Endothelial cell of umbilical vein (primary cell): ENCODE results near the gene DRD4. TPM values are rescaled to one million over a fixed set of nuclear protein-coding genes. Genes with fewer than 3 reads are reported as not detected.
A peak's percentile ranks its signal among the peaks of the same experiment; 100 is the strongest.

Experiments
- BruUV-seq: library from RNA; stranded (reverse); fragments of 400-500 nt; replicated peaks from 2 replicates; lab custom pipeline; 2021; lab: Mats Ljungman, UMichigan
- CTCF ChIA-PET: fragments of 300-600, 350-600 bp; sonication (Branson Sonifier 250); formaldehyde crosslinking; loops from one replicate; lab custom pipeline; 2021; ENCODE audit warnings: antibody characterized with exemption, inconsistent platforms; lab: Charles Lee
- POLR2A ChIA-PET: fragments of 300-600, 350-600 bp; sonication (Branson Sonifier 250); formaldehyde crosslinking; loops from one replicate; lab custom pipeline; 2021; ENCODE audit warnings: antibody characterized with exemption, inconsistent platforms; lab: Charles Lee
- DNase-seq: peaks from one replicate; pipeline ENCODE4 v3.0.0-alpha.2; 2011; ENCODE audit warnings: low read depth, low spot score
- FAIRE-seq: peaks from 2 replicates; lab custom pipeline; 2011; peaks lifted over from hg19 to GRCh38; lab: Jason Lieb, UNC
- H2AFZ ChIP-seq: 2 replicates; pipeline ENCODE4 v1.6.0; 2012; ENCODE audit warnings: low read depth, low read length, control low read depth, inconsistent platforms
- H3K27ac ChIP-seq: 2 replicates; pipeline ENCODE4 v1.5.1; 2011; ENCODE audit warnings: low read depth, mild to moderate bottlenecking, control low read depth, low read length, moderate library complexity; ENCODE audit not compliant: insufficient read depth
- H3K27me3 ChIP-seq, 2 experiments: 2 replicates each; pipeline versions ENCODE4 v1.6.0 to v1.6.1; 2011; ENCODE audit warnings: low read length in 2 of 2, mixed read lengths in 1 of 2; ENCODE audit not compliant: control insufficient read depth in 2 of 2, insufficient read depth in 2 of 2
- H3K36me3 ChIP-seq, 2 experiments: 2 replicates in 1 of 2; 3 replicates in 1 of 2; pipeline ENCODE4 v1.5.1; 2011; ENCODE audit warnings: low read length in 2 of 2, mild to moderate bottlenecking in 1 of 2, moderate library complexity in 1 of 2; ENCODE audit not compliant: control insufficient read depth in 2 of 2, insufficient read depth in 2 of 2; ENCODE audit errors: extremely low read depth in 1 of 2
- H3K4me1 ChIP-seq: 3 replicates; pipeline ENCODE4 v1.5.1; 2011; ENCODE audit warnings: mild to moderate bottlenecking, low read length; ENCODE audit not compliant: control insufficient read depth, insufficient read depth; ENCODE audit errors: extremely low read depth
- H3K4me2 ChIP-seq: 2 replicates; pipeline ENCODE4 v1.6.1; 2011; ENCODE audit warnings: low read length, control low read depth, mixed read lengths; ENCODE audit not compliant: insufficient read depth
- H3K4me3 ChIP-seq, 3 experiments: fragments of 200-600 bp in 1 of 3; sonication (generic), shearing (Covaris generic) in 1 of 3; replicated peaks in 1 of 3; 2 replicates each; pipeline ENCODE4 v1.5.1; 2011 to 2016; ENCODE audit warnings: control low read depth in 3 of 3, low read length in 3 of 3, mild to moderate bottlenecking in 2 of 3, inconsistent platforms in 1 of 3, low read depth in 1 of 3, moderate library complexity in 1 of 3; ENCODE audit not compliant: insufficient read depth in 1 of 3
- H3K79me2 ChIP-seq: 2 replicates; pipeline ENCODE4 v1.6.0; 2012; ENCODE audit warnings: low read length, inconsistent platforms; ENCODE audit not compliant: control insufficient read depth, insufficient read depth
- H3K9ac ChIP-seq: replicated peaks from 2 replicates; pipeline ENCODE3; 2011; ENCODE audit warnings: low read length, control low read depth; ENCODE audit not compliant: insufficient read depth; ENCODE audit errors: extremely low read depth
- H3K9me1 ChIP-seq: replicated peaks from 3 replicates; pipeline ENCODE4 v1.6.0; 2011; ENCODE audit warnings: mild to moderate bottlenecking, low read length; ENCODE audit not compliant: control insufficient read depth, insufficient read depth; ENCODE audit errors: extremely low read depth
- H3K9me3 ChIP-seq: replicated peaks from 2 replicates; pipeline ENCODE4 v1.5.1; 2012; ENCODE audit warnings: low read length, inconsistent platforms; ENCODE audit not compliant: control insufficient read depth, insufficient read depth
- H4K20me1 ChIP-seq: replicated peaks from 2 replicates; pipeline ENCODE3; 2011; ENCODE audit warnings: mild to moderate bottlenecking, low read length; ENCODE audit not compliant: control insufficient read depth, insufficient read depth; ENCODE audit errors: extremely low read depth
- EZH2 ChIP-seq: IDR thresholded peaks from 2 replicates; pipeline ENCODE4 v1.6.1; 2012; ENCODE audit warnings: borderline replicate concordance, low read depth, mild to moderate bottlenecking, moderate library complexity, low read length, inconsistent platforms; ENCODE audit not compliant: severe bottlenecking
- FOS ChIP-seq: IDR thresholded peaks from 2 replicates; pipeline ENCODE4 v1.6.1; 2011; ENCODE audit warnings: mild to moderate bottlenecking, low read length, moderate library complexity, borderline replicate concordance; ENCODE audit not compliant: insufficient read depth
- GATA2 ChIP-seq: IDR thresholded peaks from 2 replicates; pipeline ENCODE4 v1.7.0; 2011; ENCODE audit warnings: low read depth, mild to moderate bottlenecking, moderate library complexity, mixed read lengths, low read length; ENCODE audit not compliant: insufficient read length, insufficient read depth
- JUN ChIP-seq: IDR thresholded peaks from 2 replicates; pipeline ENCODE4 v1.6.1; 2011; ENCODE audit warnings: borderline replicate concordance, low read depth; ENCODE audit not compliant: insufficient read length, insufficient read depth
- MYC ChIP-seq: IDR thresholded peaks from one replicate; pipeline ENCODE4 v1.6.1; 2011; ENCODE audit warnings: mild to moderate bottlenecking, low read depth, low read length
- POLR2A ChIP-seq: IDR thresholded peaks from 2 replicates; pipeline ENCODE4 v1.6.1; 2012; ENCODE audit warnings: low read depth, mild to moderate bottlenecking, control low read depth, low read length
- POLR2AphosphoS5 ChIP-seq: IDR thresholded peaks from 2 replicates; pipeline ENCODE4 v1.6.1; 2012; ENCODE audit warnings: low read depth, mild to moderate bottlenecking, control low read depth, low read length, moderate library complexity; ENCODE audit not compliant: insufficient read depth
- dilution Hi-C: fragments of 300-500 bp; cut with MboI; formaldehyde crosslinking; loops from one replicate; pipeline ENCODE4 v1.15.0; 2019; ENCODE audit warnings: low sequenced_read_pairs; ENCODE audit not compliant: extremely low pct_ligation_motif_present
- intact Hi-C: fragments of 100-400 bp; cut with micrococcal nuclease; formaldehyde crosslinking; loops from one replicate; pipeline ENCODE4 v1.10.0; 2022
- polyA plus RNA-seq, 4 experiments: library from polyadenylated mRNA; depleted of rRNA in 3 of 4; stranded (reverse) in 3 of 4; unstranded in 1 of 4; fragments of >200 nt; gene quantifications; 2 replicates each; pipeline versions ENCODE4 v1.2.1 to v1.2.3, GENCODE V29; 2011 to 2012; ENCODE audit warnings: missing spikeins in 1 of 4
- total RNA-seq: library from RNA; stranded (reverse); gene quantifications from 2 replicates; pipeline ENCODE4 v1.2.3, GENCODE V29; 2021
- TF ChIP-seq, protein P1 (sequence below), 2 donors: IDR thresholded peaks; 1 replicate in 1 of 2; 2 replicates in 1 of 2; pipeline ENCODE4 v1.5.1; 2011; ENCODE audit warnings: low read length in 2 of 2, mild to moderate bottlenecking in 2 of 2, moderate library complexity in 2 of 2, control low read depth in 1 of 2, inconsistent platforms in 1 of 2, low read depth in 1 of 2; ENCODE audit not compliant: insufficient read depth in 1 of 2; ENCODE audit errors: extremely low read depth in 1 of 2
- TF ChIP-seq, protein P2 (sequence below): IDR thresholded peaks from 2 replicates; pipeline ENCODE4 v1.6.1; 2011; ENCODE audit not compliant: insufficient read depth, insufficient read length

Gene DRD4
- total and polyA plus RNA-seq, 2 donors (not counting 3 experiments of a cell fraction or from before 2014, with no cell fraction given): 0.24 TPM; not detected in 1

- H3K27ac ChIP-seq: no peak overlapping the region
- H3K9me1 ChIP-seq: no peaks in the 10 kb centered on the region
- H3K4me3 ChIP-seq: peak overlapping the region in 1 of 3 experiments; percentile 77
- no peaks in the 10 kb centered on the region for H4K20me1 ChIP-seq
- no TSS peak for BruUV-seq
- DNase-seq (no peak), FAIRE-seq (no peak)
- H3K9ac ChIP-seq: no peak overlapping the region
- ChIA-PET POLR2A (no interaction called here), CTCF (no interaction called here)
- H3K79me2 ChIP-seq: no peaks in the 10 kb centered on the region
- H3K9me3 ChIP-seq: no peaks in the 10 kb centered on the region
- peaks cover 6% of the 10 kb centered on the region for H3K4me1 ChIP-seq
- dilution Hi-C loops (no loop called here), intact Hi-C loops (no loop called here)
- H3K27me3 ChIP-seq: no peaks in the 10 kb centered on the region
- TF ChIP-seq GATA2: no peak
- no peak for TF ChIP-seq FOS
- TF ChIP-seq POLR2A: no peak
- TF ChIP-seq, protein P1, sequence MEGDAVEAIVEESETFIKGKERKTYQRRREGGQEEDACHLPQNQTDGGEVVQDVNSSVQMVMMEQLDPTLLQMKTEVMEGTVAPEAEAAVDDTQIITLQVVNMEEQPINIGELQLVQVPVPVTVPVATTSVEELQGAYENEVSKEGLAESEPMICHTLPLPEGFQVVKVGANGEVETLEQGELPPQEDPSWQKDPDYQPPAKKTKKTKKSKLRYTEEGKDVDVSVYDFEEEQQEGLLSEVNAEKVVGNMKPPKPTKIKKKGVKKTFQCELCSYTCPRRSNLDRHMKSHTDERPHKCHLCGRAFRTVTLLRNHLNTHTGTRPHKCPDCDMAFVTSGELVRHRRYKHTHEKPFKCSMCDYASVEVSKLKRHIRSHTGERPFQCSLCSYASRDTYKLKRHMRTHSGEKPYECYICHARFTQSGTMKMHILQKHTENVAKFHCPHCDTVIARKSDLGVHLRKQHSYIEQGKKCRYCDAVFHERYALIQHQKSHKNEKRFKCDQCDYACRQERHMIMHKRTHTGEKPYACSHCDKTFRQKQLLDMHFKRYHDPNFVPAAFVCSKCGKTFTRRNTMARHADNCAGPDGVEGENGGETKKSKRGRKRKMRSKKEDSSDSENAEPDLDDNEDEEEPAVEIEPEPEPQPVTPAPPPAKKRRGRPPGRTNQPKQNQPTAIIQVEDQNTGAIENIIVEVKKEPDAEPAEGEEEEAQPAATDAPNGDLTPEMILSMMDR (IDR thresholded peaks at IDR 0.05; ENCODE audit: extremely low read depth in 1 of 2, insufficient read depth in 1 of 2, low read depth in 1 of 2, low read length in 2 of 2): no peak
- TF ChIP-seq JUN: no peak
- TF ChIP-seq, protein P2, sequence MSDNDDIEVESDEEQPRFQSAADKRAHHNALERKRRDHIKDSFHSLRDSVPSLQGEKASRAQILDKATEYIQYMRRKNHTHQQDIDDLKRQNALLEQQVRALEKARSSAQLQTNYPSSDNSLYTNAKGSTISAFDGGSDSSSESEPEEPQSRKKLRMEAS: no peak
- no peak for TF ChIP-seq EZH2
- no peak for TF ChIP-seq POLR2AphosphoS5
- TF ChIP-seq MYC: no peak
- no peak overlapping the region for H2AFZ ChIP-seq
- H3K36me3 ChIP-seq: peaks cover 3 to 16% of the 10 kb centered on the region in 2 experiments
- peak overlapping the region; percentile 22 for H3K4me2 ChIP-seq
These were observed 20.5 kb upstream of the DRD4 start for GRCh38 chr11:616320-617198.
